OCI-LY7 (cell line): Measurements from ENCODE around the gene APOC4.

Experiments
- EZH2phosphoT487 ChIP-seq: fragments of 200-600 bp; sonication (generic); IDR thresholded peaks from 2 replicates; pipeline ENCODE4 v1.6.1; 2018; ENCODE audit warnings: low read depth, borderline replicate concordance, mild to moderate bottlenecking, mixed run types, antibody characterized with exemption, low read length, moderate library complexity, mixed read lengths
- TF ChIP-seq, protein P1 (sequence below): fragments of 200-600 bp; sonication (generic); conservative IDR thresholded peaks from 2 replicates; pipeline ENCODE4 v1.5.1; 2014; ENCODE audit warnings: mild to moderate bottlenecking, antibody characterized with exemption, low read length, moderate library complexity, mixed read lengths

DNA sequence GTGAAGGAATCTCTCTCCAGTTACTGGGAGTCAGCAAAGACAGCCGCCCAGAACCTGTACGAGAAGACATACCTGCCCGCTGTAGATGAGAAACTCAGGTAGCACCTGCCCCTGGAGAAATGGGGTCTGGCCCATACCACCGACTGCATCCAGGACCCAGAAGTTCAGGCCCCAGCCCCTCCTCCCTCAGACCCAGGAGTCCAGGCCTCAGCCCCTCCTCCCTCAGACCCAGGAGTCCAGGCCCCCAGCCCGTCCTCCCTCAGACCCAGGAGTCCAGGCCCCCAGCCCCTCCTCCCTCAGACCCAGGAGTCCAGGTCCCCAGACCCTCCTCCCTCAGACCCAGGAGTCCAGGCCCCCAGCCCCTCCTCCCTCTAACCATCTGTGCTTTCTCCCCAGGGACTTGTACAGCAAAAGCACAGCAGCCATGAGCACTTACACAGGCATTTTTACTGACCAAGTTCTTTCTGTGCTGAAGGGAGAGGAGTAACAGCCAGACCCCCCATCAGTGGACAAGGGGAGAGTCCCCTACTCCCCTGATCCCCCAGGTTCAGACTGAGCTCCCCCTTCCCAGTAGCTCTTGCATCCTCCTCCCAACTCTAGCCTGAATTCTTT, 6.8 kb downstream of the APOC4 start:
- TF ChIP-seq, protein P1, sequence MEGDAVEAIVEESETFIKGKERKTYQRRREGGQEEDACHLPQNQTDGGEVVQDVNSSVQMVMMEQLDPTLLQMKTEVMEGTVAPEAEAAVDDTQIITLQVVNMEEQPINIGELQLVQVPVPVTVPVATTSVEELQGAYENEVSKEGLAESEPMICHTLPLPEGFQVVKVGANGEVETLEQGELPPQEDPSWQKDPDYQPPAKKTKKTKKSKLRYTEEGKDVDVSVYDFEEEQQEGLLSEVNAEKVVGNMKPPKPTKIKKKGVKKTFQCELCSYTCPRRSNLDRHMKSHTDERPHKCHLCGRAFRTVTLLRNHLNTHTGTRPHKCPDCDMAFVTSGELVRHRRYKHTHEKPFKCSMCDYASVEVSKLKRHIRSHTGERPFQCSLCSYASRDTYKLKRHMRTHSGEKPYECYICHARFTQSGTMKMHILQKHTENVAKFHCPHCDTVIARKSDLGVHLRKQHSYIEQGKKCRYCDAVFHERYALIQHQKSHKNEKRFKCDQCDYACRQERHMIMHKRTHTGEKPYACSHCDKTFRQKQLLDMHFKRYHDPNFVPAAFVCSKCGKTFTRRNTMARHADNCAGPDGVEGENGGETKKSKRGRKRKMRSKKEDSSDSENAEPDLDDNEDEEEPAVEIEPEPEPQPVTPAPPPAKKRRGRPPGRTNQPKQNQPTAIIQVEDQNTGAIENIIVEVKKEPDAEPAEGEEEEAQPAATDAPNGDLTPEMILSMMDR: no peak
- TF ChIP-seq EZH2phosphoT487: no peak
